ENCODE results near the gene SMAD3.

The SMAD3 gene

DNA sequence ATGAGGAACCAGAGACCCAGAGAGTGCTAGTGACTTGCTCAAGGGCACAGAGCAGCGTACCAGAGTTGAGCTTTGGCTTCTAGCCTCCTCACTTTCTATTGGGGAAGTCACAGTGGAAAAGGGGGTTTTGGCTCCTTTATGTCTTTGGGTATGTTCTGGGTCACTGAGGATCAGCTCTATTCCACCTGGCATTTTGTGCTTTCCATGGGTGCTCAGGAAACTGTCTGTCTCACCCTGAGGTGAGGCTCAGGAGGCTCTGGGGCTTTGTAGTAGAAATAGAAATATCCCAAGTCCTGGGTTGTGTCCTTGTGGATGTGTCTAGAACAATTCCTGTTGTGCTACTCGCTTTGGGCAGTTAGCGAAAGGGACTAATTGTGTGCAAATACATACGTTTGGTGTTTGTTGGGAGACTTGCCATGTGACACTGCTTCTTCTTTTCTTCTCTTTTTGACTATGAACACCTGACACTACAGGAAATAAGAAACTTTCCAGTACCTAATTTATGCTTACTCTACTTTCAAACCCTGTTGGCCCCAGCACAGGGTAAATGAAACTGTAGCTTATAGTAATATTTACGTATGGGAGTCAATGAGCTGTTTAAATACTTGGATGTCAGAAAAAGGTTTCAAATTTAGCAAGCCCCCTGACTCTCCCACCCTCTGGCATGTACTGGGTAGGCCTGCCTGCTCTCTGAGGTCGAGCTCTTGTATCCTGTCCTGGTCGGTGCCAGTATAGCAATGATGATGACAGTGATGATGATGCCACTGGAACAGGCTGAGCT lies 35.6 kb downstream of the SMAD3 start:
- in situ Hi-C loops (cut with HindIII; ENCODE audit: low pct_unique_long_range_greater_than_20kb, low sequenced_read_pairs) = no loop called here
- no peak for TF ChIP-seq JUND (IDR thresholded peaks at IDR 0.05; ENCODE audit: low read depth)
- no peak for DNase-seq (ENCODE audit: low read depth in 1 of 2, low spot score in 1 of 2)

DNA sequence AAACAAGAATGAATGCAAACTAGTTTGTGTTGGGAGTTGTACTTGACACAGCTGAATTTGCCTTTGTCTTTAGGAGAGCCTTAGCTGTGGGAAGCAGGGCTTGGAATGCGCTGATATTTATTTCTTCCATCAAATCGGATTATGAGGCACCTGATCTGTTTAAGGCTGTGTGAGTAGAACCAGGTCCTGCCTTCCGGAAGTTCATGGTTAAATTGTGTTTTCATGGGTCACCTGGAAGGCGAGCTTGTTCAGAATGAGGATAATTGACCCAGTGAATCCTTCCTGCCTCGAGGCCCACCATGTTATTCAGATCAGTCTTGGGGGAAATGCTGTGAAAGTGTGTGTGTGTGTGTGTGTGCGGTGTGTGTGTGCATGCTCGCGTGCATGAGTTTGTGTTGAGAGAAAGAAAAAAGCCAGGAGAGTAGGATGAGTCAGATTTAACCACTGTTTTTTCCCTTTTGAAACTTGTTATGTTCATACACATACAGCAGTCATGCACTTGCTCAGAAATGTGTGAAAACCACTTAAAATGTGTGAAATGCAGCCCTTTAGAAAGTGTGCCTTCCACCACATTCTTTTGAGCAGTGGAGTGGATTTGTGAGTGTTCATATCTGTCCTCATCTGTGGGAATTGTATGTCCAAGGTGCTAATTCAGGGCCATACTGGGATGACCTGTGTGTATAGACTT lies 36.7 kb downstream of the SMAD3 start:
- in situ Hi-C loops (cut with HindIII; ENCODE audit: low pct_unique_long_range_greater_than_20kb, low sequenced_read_pairs) = no loop called here
- TF ChIP-seq JUND (IDR thresholded peaks at IDR 0.05; ENCODE audit: low read depth) = no peak
- DNase-seq (ENCODE audit: low read depth in 1 of 2, low spot score in 1 of 2) = no peak

DNA sequence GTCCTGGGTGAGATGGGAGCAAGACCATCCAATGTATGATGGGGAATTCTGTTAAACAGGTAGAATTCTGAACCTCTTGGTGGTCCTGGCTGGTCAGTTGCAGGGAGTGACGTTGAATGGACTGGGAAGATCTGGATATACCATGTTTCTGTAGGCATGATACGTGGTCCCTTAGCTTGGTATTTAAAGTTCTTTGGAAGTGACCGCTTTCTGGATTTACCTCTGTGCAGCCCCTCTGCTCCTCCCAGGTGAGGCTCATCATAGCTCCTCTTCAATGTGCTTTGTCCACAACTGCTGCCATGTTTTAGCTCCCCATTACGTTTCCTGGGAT lies 37.2 kb downstream of the SMAD3 start:
- TF ChIP-seq JUND (IDR thresholded peaks at IDR 0.05; ENCODE audit: low read depth) = no peak
- in situ Hi-C loops (cut with HindIII; ENCODE audit: low pct_unique_long_range_greater_than_20kb, low sequenced_read_pairs) = no loop called here
- no peak for DNase-seq (ENCODE audit: low read depth in 1 of 2, low spot score in 1 of 2)

GRCh38 chr15:67103021-67103420 lies 37.6 kb downstream of the SMAD3 start:
- no peak for DNase-seq (ENCODE audit: low read depth in 1 of 2, low spot score in 1 of 2)
- TF ChIP-seq JUND (IDR thresholded peaks at IDR 0.05; ENCODE audit: low read depth) = no peak

GRCh38 chr15:67103432-67103831 lies 38.0 kb downstream of the SMAD3 start:
- in situ Hi-C loops (cut with HindIII; ENCODE audit: low pct_unique_long_range_greater_than_20kb, low sequenced_read_pairs) = no loop called here
- no peak for DNase-seq (ENCODE audit: low read depth in 1 of 2, low spot score in 1 of 2)
- TF ChIP-seq JUND (IDR thresholded peaks at IDR 0.05; ENCODE audit: low read depth) = no peak

More at GRCh38 chr15:67103021-67103420, 37.6 kb downstream of the SMAD3 start:
- in situ Hi-C loops (cut with HindIII; ENCODE audit: low pct_unique_long_range_greater_than_20kb, low sequenced_read_pairs) = no loop called here

GRCh38 chr15:67103869-67104268 lies 38.5 kb downstream of the SMAD3 start:
- in situ Hi-C loops (cut with HindIII; ENCODE audit: low pct_unique_long_range_greater_than_20kb, low sequenced_read_pairs) = no loop called here
- TF ChIP-seq JUND (IDR thresholded peaks at IDR 0.05; ENCODE audit: low read depth) = no peak
- DNase-seq (ENCODE audit: low read depth in 1 of 2, low spot score in 1 of 2) = no peak

DNA sequence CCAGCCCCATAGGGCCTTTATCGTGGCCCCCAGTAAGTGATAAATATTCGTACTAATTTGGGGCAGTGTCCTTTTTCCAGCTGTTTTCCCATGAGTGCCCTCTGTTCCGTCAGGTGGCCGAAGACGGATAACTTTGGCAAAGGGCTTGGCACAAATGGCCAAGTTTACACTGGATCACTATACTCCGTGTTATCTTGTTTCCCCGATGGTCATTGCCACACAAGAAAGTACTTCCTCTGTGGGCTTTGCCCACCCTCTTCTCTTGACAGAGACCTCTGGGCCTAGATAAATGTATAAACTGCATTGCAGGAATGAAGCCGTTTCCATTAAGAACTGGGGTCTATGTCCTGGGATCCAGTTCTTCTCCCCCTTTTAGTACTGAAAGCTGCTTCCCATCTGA lies 39.1 kb downstream of the SMAD3 start:
- in situ Hi-C loops (cut with HindIII; ENCODE audit: low pct_unique_long_range_greater_than_20kb, low sequenced_read_pairs) = no loop called here
- no peak for TF ChIP-seq JUND (IDR thresholded peaks at IDR 0.05; ENCODE audit: low read depth)
- no peak for DNase-seq (ENCODE audit: low read depth in 1 of 2, low spot score in 1 of 2)

DNA sequence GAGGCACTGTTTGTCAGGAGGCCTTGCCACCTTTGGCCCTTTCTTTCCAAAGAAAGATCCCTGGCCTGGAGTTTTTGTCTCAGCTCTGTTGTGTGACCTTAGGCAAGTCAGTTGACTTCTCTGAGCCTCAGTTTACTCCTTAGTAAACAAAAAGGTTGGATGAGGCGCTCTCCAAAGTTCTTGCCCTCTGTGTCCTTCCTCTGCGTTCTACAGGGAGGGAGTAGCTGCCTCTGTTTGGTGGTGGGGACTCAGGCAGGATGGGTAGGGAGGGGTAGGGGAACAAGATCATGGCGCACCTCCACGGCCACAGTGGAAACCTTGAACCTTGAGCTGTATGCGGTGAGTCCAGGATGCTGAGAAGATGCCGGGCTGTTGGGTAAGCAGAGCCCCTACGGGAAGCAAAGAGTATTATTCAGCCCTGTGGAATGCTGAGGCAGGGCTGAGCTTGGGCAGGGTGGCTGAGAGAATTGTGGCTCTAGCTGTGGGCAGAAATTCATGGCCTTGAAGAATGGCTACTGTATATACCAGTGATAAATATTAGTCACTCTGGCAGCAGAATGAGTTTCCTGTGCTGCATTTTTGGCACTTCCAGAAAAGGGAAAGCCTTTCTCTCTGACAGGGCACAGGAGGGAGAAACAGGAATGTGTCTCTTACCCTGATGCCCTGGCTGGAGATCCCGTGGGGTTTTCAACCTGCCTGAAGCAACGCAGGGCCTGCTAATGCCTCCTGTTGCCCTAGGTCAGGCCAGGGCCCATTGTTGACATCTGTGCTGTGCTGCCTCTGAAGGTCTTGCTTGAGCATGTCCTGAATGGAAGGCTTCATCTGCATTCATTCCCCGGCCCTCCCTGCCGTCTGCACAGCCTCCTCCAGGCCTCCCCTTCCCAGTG lies 39.9 kb downstream of the SMAD3 start:
- TF ChIP-seq JUND (IDR thresholded peaks at IDR 0.05; ENCODE audit: low read depth) = no peak
- in situ Hi-C loops (cut with HindIII; ENCODE audit: low pct_unique_long_range_greater_than_20kb, low sequenced_read_pairs) = no loop called here
- DNase-seq (ENCODE audit: low read depth in 1 of 2, low spot score in 1 of 2) = no peak

- in situ Hi-C loops (cut with HindIII; ENCODE audit: low pct_unique_long_range_greater_than_20kb, low sequenced_read_pairs) = no loop called here
- no peak for TF ChIP-seq JUND (IDR thresholded peaks at IDR 0.05; ENCODE audit: low read depth)
These were observed 40.8 kb downstream of the SMAD3 start for GRCh38 chr15:67105991-67106763.

DNA sequence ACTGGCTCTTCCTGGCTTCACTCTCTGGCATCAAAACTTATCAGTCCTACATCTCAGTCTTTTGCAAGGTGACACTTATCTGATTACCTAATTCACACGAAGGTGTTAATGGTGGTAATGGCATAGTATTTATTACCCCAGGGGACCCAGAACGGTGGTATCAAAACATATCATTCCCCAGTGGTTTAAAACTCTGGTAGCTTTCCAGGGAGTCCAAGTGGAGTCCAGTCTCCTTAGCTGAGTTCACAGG lies 41.3 kb downstream of the SMAD3 start:
- in situ Hi-C loops (cut with HindIII; ENCODE audit: low pct_unique_long_range_greater_than_20kb, low sequenced_read_pairs) = no loop called here
- no peak for DNase-seq (ENCODE audit: low read depth in 1 of 2, low spot score in 1 of 2)
- TF ChIP-seq JUND (IDR thresholded peaks at IDR 0.05; ENCODE audit: low read depth) = no peak

More at GRCh38 chr15:67105991-67106763, 40.8 kb downstream of the SMAD3 start:
- no peak for DNase-seq (ENCODE audit: low read depth in 1 of 2, low spot score in 1 of 2)

GRCh38 chr15:67107014-67107812 lies 41.8 kb downstream of the SMAD3 start:
- in situ Hi-C loops (cut with HindIII; ENCODE audit: low pct_unique_long_range_greater_than_20kb, low sequenced_read_pairs) = no loop called here
- no peak for TF ChIP-seq JUND (IDR thresholded peaks at IDR 0.05; ENCODE audit: low read depth)
- DNase-seq (ENCODE audit: low read depth in 1 of 2, low spot score in 1 of 2) = no peak
